K562 (cell line): ENCODE data around the gene OGDH. TPM values are rescaled to one million over a fixed set of nuclear protein-coding genes. Genes with fewer than 3 reads are reported as not detected.
A peak's percentile ranks its signal among the peaks of the same experiment; 100 is the strongest.

Experiments used
- ATAC-seq: fragments of 200-7000 bp; cut with Tn5 transposase; 3 replicates; pipeline ENCODE4 v1.9.1; 2020; ENCODE audit warnings: moderate library complexity
- BruUV-seq: library from RNA; stranded (reverse); fragments of 400-500 nt; replicated peaks from 2 replicates; lab custom pipeline; 2021; lab: Mats Ljungman, UMichigan
- CTCF ChIA-PET: fragments of 300-600 bp; formaldehyde crosslinking; extraction: SDS; loops from one replicate; lab custom pipeline; 2021; ENCODE audit warnings: low intra/inter-chr PET ratio; lab: Yijun Ruan, JAX
- POLR2A ChIA-PET: fragments of 300-600, 350-650 bp; sonication (Branson Sonifier 250); formaldehyde crosslinking; extraction: SDS; loops from one replicate; lab custom pipeline; 2021; ENCODE audit warnings: antibody characterized with exemption, inconsistent platforms; lab: Yijun Ruan, JAX
- DNase-seq, 4 experiments: peaks; one replicate each; pipeline versions ENCODE4 v3.0.0 to v3.0.0-alpha.2; 2011 to 2018; ENCODE audit warnings: low spot score in 3 of 4, mixed read lengths in 3 of 4; ENCODE audit errors: extremely low read depth in 1 of 4
- FAIRE-seq: peaks from 2 replicates; lab custom pipeline; 2011; peaks lifted over from hg19 to GRCh38; lab: Jason Lieb, UNC
- H2AFZ ChIP-seq: 2 replicates; pipeline ENCODE4 v1.6.0; 2011; ENCODE audit warnings: low read depth, low read length, control low read depth, inconsistent platforms
- H3K27ac ChIP-seq: fragments of 200-600 bp; 3 replicates; pipeline ENCODE4 v1.8.0; 2011; ENCODE audit warnings: low read depth, mild to moderate bottlenecking, control low read depth, inconsistent platforms, low read length, moderate library complexity, mixed read lengths; ENCODE audit errors: extremely low read depth
- H3K27me3 ChIP-seq, 2 experiments: fragments of 300-600 bp in 1 of 2; 2 replicates in 1 of 2; 3 replicates in 1 of 2; pipeline versions ENCODE4 v1.6.0 to v1.8.0; 2011; ENCODE audit warnings: inconsistent platforms in 2 of 2, low read length in 2 of 2, mild to moderate bottlenecking in 1 of 2, mixed read lengths in 1 of 2, moderate library complexity in 1 of 2; ENCODE audit not compliant: control insufficient read depth in 2 of 2, insufficient read depth in 2 of 2
- H3K36me3 ChIP-seq: fragments of 300-600 bp; 3 replicates; pipeline ENCODE4 v1.8.0; 2011; ENCODE audit warnings: mild to moderate bottlenecking, low read length, inconsistent platforms; ENCODE audit not compliant: control insufficient read depth, insufficient read depth
- H3K4me1 ChIP-seq, 2 experiments: fragments of 200-600 bp in 1 of 2; replicated peaks in 1 of 2; 2 replicates in 1 of 2; 3 replicates in 1 of 2; pipeline versions ENCODE4 v1.5.1 to v1.8.0; 2011; ENCODE audit warnings: inconsistent platforms in 2 of 2, low read length in 2 of 2, mild to moderate bottlenecking in 1 of 2, mixed read lengths in 1 of 2, moderate library complexity in 1 of 2; ENCODE audit not compliant: control insufficient read depth in 2 of 2, insufficient read depth in 2 of 2
- H3K4me2 ChIP-seq: 2 replicates; pipeline ENCODE4 v1.6.1; 2011; ENCODE audit warnings: low read length, control low read depth, inconsistent platforms, mixed read lengths; ENCODE audit not compliant: insufficient read depth
- H3K4me3 ChIP-seq: fragments of 200-600 bp; sonication (generic), shearing (Covaris generic); 2 replicates; pipeline ENCODE4 v1.5.1; 2016; ENCODE audit warnings: control low read depth, inconsistent platforms
- H3K79me2 ChIP-seq: fragments of 200-600 bp; 3 replicates; pipeline ENCODE4 v1.8.0; 2011; ENCODE audit warnings: low read length, inconsistent platforms; ENCODE audit not compliant: control insufficient read depth, insufficient read depth
- H3K9ac ChIP-seq, 2 experiments: 2 replicates each; pipeline versions ENCODE4 v1.6.0 to v1.6.1; 2011; ENCODE audit warnings: low read depth in 2 of 2, low read length in 2 of 2, control low read depth in 1 of 2, inconsistent platforms in 1 of 2, mild to moderate bottlenecking in 1 of 2, mixed read lengths in 1 of 2; ENCODE audit not compliant: insufficient read depth in 1 of 2
- H3K9me1 ChIP-seq: one replicate; pipeline ENCODE4 v1.6.0; 2011; ENCODE audit warnings: inconsistent platforms, mild to moderate bottlenecking, low read length, moderate library complexity; ENCODE audit not compliant: control insufficient read depth, insufficient read depth
- H3K9me3 ChIP-seq: replicated peaks from 2 replicates; pipeline ENCODE4 v1.5.1; 2011; ENCODE audit warnings: low read depth, low read length, inconsistent platforms; ENCODE audit not compliant: control insufficient read depth, insufficient read depth
- H4K20me1 ChIP-seq: replicated peaks from 2 replicates; pipeline ENCODE4 v1.6.1; 2011; ENCODE audit warnings: low read length, inconsistent platforms, mixed read lengths; ENCODE audit not compliant: control insufficient read depth, insufficient read depth
- ARID2 ChIP-seq: fragments of 450-650 bp; IDR thresholded peaks from 2 replicates; pipeline ENCODE4 v1.6.1; 2017; ENCODE audit warnings: antibody characterized with exemption, mild to moderate bottlenecking
- C11orf30 ChIP-seq: fragments of 450-650 bp; IDR thresholded peaks from 2 replicates; pipeline ENCODE4 v1.6.1; 2016; ENCODE audit warnings: low read depth, mild to moderate bottlenecking
- HNRNPK ChIP-seq: fragments of 200-400 bp; formaldehyde crosslinking; IDR thresholded peaks from one replicate; pipeline ENCODE4 v1.6.1; 2018; ENCODE audit warnings: mild to moderate bottlenecking, low read depth, low read length; ENCODE audit not compliant: poor library complexity, severe bottlenecking
- NFE2 ChIP-seq: IDR thresholded peaks from 2 replicates; pipeline ENCODE4 v1.6.1; 2014; ENCODE audit warnings: antibody characterized with exemption, low read depth
- PHB2 ChIP-seq: fragments of 450-650 bp; IDR thresholded peaks from 2 replicates; pipeline ENCODE4 v1.6.1; 2017; ENCODE audit warnings: low read depth
- RHOXF2B ChIP-seq: fragments of 250-450 bp; sonication (Bioruptor Pico); conservative IDR thresholded peaks from 2 replicates; pipeline ENCODE4 v1.5.1; 2021
- SLC30A9 ChIP-seq: fragments of 250-450 bp; sonication (Bioruptor Pico); IDR thresholded peaks from 2 replicates; pipeline ENCODE4 v1.8.0; 2022; ENCODE audit warnings: mild to moderate bottlenecking, moderate library complexity
- SRSF3 ChIP-seq: fragments of 200-400 bp; formaldehyde crosslinking; IDR thresholded peaks from 2 replicates; pipeline ENCODE4 v1.6.1; 2016; ENCODE audit warnings: mild to moderate bottlenecking, low read length, moderate library complexity; ENCODE audit not compliant: insufficient read depth
- ZNF316 ChIP-seq: fragments of 450-650 bp; IDR thresholded peaks from 2 replicates; pipeline ENCODE4 v1.6.1; 2016
- ZNF384 ChIP-seq: IDR thresholded peaks from 2 replicates; pipeline ENCODE4 v1.6.1; 2012; ENCODE audit warnings: low read depth, low read length, improper control_type of control experiment
- WGBS: fragments of 100-300 bp; shearing (Covaris generic); methylation state at CpG from one replicate; pipeline ENCODE4 v1.1.6; 2016; ENCODE audit warnings: low coverage, mixed read lengths; ENCODE audit not compliant: insufficient coverage; ENCODE audit errors: missing lambda C conversion rate; 5-methylcytosine and 5-hydroxymethylcytosine counted together
- in situ Hi-C: fragments of 300-500 bp; cut with MboI; formaldehyde crosslinking; loops from 4 replicates; pipeline ENCODE4 v1.15.0; 2018; ENCODE audit warnings: inconsistent platforms, mixed read lengths
- intact Hi-C: fragments of 100-400 bp; cut with micrococcal nuclease; formaldehyde crosslinking; loops from 2 replicates; pipeline ENCODE4 v1.14.2; 2022
- polyA plus RNA-seq, 8 experiments: library from polyadenylated mRNA; depleted of rRNA in 4 of 8; stranded (reverse) in 5 of 8; unstranded in 3 of 8; fragments of >200 nt; fragmentation: Nextera tagmentation in 2 of 8; fragmentation: Illumina TruSeq in 1 of 8; extraction: Ambion mirVana in 2 of 8; extraction: Trizol in 1 of 8; gene quantifications; 2 replicates each; pipeline versions ENCODE4 v1.2.1 to v1.2.3, GENCODE V29; 2011 to 2014; ENCODE audit warnings: inconsistent platforms in 1 of 8, missing spikeins in 1 of 8
- total RNA-seq, 7 experiments: library from RNA; depleted of rRNA in 6 of 7; stranded (reverse); fragments of >200 nt in 6 of 7; fragmentation: Illumina TruSeq in 2 of 7; extraction: Trizol in 2 of 7; gene quantifications; 2 replicates each; pipeline versions ENCODE4 v1.2.1 to v1.2.3, GENCODE V29; 2011 to 2021; ENCODE audit warnings: low replicate concordance in 1 of 7

OGDH gene
- total and polyA plus RNA-seq, 9 of the 15 experiments (the other 6 are each of a cell fraction or from before 2014, with no cell fraction given) = 3.1 to 80.3 (median 23.5) TPM

- DNase-seq (peak in 2 of 4 experiments; percentile 12 to 33), ATAC-seq (peak; percentile 77), FAIRE-seq (no peak)
- in situ Hi-C loops (no loop called here), intact Hi-C loops (no loop called here)
- H3K9me3 ChIP-seq = no peaks in the 10 kb centered on the region
- H3K27ac ChIP-seq = no peak overlapping the region
- no peaks in the 10 kb centered on the region for H3K27me3 ChIP-seq
- BruUV-seq = no TSS peak
- 92% methylated on average over 1 of the region's 1 CpG for WGBS
- ChIA-PET CTCF (interaction anchor here (0.6 kb wide), 1 partner anchor 62 kb away, joined by 3 read pairs; no protein-coding TSS in a partner anchor), POLR2A (no interaction called here)
- no peaks in the 10 kb centered on the region for H4K20me1 ChIP-seq
- H3K9me1 ChIP-seq = no peaks in the 10 kb centered on the region
- peak; percentile 36; the same call in 1 of the 2 replicates for TF ChIP-seq ZNF384
- no peak for TF ChIP-seq HNRNPK
- no peak for TF ChIP-seq SRSF3
- no peak for TF ChIP-seq PHB2
- TF ChIP-seq C11orf30 = peak; percentile 7; the same call in 1 of the 2 replicates
- no peak for TF ChIP-seq SLC30A9
- TF ChIP-seq NFE2 = peak; percentile 65
- TF ChIP-seq ZNF316 = peak; percentile 41; the same call in 1 of the 2 replicates
- no peak for TF ChIP-seq ARID2
- TF ChIP-seq RHOXF2B (CRISPR knock-in tag) = no peak
- no peak overlapping the region for H3K4me2 ChIP-seq
- no peaks in the 10 kb centered on the region for H3K79me2 ChIP-seq
- H3K4me3 ChIP-seq = no peak overlapping the region
- H3K9ac ChIP-seq = no peak overlapping the region
- H3K36me3 ChIP-seq = no peaks in the 10 kb centered on the region
- peaks cover 0 to 15% of the 10 kb centered on the region in 2 experiments; a peak in 4 of 5 replicates for H3K4me1 ChIP-seq
- H2AFZ ChIP-seq = no peak overlapping the region
Observed at GRCh38 chr7:44727937-44728262, 121.5 kb downstream of the OGDH start.
